ENCODE measurements around the gene THSD7B.

The THSD7B gene

DNA sequence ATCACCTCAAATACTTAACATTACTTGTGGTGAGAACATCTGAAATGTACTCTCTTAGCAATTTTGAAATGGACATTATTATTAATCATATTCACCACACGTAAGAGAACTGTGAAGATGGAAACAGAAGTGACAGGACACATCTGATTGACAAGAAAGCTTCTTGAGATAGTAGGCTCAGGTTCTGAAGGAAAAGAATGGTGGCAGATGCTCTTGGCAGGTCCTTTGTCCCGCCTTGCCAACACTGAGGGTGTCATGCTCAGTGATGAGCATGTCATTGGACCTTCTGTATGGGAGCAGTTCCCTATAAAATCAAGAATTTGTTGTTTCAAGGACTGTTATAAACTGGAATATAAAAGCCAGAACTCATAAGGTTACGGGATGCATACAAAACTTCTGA lies 428.1 kb downstream of the THSD7B start:
- DNase-seq (ENCODE audit: low spot score): no peak

GRCh38 chr2:137194111-137194510 lies 428.8 kb downstream of the THSD7B start:
- no peak for DNase-seq (ENCODE audit: low spot score)

DNA sequence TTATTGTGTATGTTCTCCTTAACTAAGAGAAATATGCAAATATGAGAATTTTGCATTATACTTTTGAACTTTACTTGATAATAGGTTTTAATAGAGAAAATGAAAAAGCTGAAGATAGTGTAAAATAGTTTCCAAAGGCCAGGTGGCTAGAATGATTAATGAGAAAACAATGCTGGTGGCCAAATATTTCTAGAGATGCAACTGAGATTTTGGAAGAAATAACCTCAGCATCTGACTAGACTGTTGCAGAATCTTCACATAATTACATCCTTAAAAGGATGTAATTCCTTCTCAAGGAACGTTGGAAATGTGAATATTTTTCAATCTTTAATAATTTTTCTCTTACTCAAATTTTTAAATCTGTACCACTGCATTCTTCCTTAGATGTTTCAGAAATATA lies 434.4 kb downstream of the THSD7B start:
- no peak for DNase-seq (ENCODE audit: low spot score)

- no peak for DNase-seq (ENCODE audit: low spot score)
Measured at GRCh38 chr2:137202318-137202717, 437.0 kb downstream of the THSD7B start.

DNA sequence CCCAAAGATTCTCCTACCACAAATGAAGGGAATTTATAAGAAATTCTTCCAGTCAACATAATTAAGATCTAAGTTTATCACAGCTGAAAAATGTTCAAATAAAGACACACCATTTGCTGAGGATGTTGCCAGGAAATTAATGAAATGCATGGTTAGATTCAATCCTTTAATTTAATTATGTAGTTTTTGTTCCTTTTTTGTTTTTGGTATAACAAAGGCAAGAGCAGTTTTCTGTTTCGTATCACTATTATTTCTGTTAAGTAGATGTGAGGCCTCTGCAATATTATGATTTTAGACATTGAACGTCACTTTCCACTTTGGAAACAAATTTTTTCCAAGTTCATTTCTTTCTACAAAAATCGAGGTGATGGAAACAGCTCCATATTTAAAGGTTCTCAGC lies 440.0 kb downstream of the THSD7B start:
- no peak for DNase-seq (ENCODE audit: low spot score)

GRCh38 chr2:137206069-137206468 lies 440.7 kb downstream of the THSD7B start:
- DNase-seq (ENCODE audit: low spot score): no peak

DNA sequence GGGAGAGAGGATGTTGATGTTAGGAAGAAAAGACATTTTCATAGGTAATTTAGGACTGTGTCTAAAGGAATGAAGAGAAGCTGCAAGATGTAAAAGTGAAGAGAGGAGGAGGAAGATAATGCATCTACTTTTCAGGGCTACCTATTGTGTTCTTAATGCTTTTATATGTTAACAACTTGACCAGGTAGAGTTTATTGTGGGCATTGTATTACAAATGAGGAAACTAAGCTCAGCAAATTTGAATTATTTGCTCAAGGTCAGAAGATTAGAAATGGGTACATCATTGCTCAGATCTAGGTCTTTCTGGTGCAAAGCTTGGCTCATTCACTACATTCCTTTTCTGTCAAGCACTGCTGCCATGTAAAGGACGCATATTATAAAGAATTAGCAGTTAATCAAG lies 441.7 kb downstream of the THSD7B start:
- no peak for DNase-seq (ENCODE audit: low spot score)

- DNase-seq (ENCODE audit: low spot score): no peak
Measured at GRCh38 chr2:137208431-137208891, 443.1 kb downstream of the THSD7B start.

DNA sequence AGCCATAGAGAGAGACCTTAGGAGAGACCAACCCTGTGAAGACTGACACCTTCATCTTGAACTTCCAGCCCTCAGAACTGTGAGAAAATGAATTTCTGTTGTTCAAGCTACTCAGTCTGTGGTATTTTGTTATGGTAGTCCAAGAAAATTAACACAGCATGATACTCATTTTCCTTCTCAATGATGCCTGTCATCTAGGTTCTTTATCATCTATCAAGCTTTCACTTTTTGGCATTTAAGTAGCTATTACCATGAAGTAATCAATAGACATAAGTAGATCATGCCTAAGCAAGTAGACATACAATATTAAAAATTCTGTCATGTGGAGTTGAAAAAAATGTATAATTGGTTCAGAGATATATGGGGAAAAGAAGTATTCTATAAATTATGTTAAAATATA lies 444.7 kb downstream of the THSD7B start:
- DNase-seq (ENCODE audit: low spot score): no peak

DNA sequence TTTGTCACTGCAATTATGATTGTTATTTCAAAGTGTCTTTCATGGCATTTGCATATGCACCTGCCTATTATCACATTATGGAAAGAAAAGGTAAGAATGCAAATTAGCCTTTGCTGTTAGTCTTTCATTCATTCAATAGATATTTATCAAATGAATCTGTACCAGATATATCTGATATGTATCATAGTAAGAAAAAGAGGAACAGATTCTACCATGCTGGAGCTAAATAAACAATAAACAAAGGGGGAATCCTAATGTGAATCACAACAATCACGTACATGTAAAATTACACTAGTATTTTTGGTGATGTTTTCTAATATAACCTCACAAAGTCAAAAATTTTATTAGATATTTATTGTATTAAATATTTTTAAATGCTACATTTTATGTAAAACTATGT lies 446.4 kb downstream of the THSD7B start:
- no peak for DNase-seq (ENCODE audit: low spot score)

GRCh38 chr2:137220438-137220993 lies 455.2 kb downstream of the THSD7B start:
- DNase-seq (ENCODE audit: low spot score): no peak

DNA sequence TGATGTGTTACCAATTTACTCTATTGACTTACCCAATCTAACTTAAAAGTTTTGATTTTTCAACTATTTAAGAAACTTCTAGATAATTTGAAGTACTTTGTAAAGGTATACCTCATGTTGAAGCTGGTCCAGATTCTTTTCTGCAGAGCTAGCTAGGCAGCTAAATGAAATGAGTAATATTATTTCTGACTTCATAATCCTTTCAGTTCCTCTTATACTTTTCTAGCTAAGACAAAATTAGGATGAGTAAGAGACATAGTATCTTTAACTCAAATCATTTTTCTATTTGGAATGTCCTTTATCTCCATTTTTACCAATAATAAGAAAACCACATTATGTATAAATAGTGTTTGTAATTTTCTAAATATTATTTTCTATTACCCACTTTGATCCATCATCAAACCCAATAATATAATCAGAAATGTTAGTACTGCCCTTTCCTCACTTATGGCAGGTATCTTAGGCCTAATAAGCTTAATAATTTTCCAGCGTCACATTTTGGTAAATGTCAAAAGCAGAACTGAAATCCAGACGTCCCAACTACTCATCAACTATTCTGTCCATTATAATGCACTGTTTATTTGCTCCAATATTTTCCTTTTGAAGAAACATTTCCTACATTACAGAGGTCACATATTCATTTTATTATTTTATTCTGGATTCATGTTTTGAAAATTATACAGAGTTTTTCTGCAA lies 456.6 kb downstream of the THSD7B start:
- DNase-seq (ENCODE audit: low spot score): no peak

DNA sequence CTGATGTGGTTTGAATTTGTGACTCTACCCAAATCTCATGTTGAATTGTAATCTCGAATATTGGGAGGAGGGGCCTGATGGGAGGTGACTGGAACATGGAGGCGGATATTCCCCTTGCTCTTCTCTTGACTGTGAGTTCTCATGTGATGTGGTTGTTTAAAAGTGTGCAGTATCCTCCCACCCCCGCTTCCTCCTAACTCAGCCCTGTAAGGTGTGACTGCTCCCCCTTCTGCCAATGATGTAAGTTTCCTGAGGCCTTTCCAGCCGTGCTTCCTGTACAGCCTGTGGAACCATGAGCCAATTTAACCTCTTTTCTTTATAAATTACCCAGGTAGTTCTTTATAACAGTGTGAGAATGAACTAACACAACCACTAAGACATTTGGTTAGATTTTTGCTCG lies 458.4 kb downstream of the THSD7B start:
- DNase-seq (ENCODE audit: low spot score): no peak

DNA sequence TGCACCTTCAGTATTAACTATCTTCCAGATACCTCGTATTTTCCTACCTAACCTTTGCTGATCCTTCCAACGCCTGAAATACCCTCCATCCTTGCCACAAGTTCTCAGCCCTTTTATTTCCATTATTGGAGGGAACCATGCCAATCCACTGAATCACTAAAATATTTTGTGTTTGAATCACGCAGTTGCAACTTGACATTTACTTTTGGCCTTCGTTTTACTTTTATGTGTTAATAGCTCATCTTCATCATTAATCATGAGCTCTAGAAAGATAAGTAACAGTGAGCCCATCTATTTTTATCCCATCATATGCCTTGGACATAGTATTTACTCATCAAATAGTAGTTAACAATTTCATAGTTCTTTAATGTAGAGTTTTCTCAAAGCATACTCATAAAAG lies 463.2 kb downstream of the THSD7B start:
- no peak for DNase-seq (ENCODE audit: low spot score)

- no peak for DNase-seq (ENCODE audit: low spot score)
Measured at GRCh38 chr2:137229834-137230233, 464.5 kb downstream of the THSD7B start.

GRCh38 chr2:137231628-137232027 lies 466.3 kb downstream of the THSD7B start:
- no peak for DNase-seq (ENCODE audit: low spot score)

GRCh38 chr2:137232076-137232475 lies 466.7 kb downstream of the THSD7B start:
- no peak for DNase-seq (ENCODE audit: low spot score)

- no peak for DNase-seq (ENCODE audit: low spot score)
Measured at GRCh38 chr2:137233091-137233490, 467.7 kb downstream of the THSD7B start.

- no peak for DNase-seq (ENCODE audit: low spot score)
Measured at GRCh38 chr2:137237055-137237454, 471.7 kb downstream of the THSD7B start.

- no peak for DNase-seq (ENCODE audit: low spot score)
Measured at GRCh38 chr2:137238065-137238464, 472.7 kb downstream of the THSD7B start.

DNA sequence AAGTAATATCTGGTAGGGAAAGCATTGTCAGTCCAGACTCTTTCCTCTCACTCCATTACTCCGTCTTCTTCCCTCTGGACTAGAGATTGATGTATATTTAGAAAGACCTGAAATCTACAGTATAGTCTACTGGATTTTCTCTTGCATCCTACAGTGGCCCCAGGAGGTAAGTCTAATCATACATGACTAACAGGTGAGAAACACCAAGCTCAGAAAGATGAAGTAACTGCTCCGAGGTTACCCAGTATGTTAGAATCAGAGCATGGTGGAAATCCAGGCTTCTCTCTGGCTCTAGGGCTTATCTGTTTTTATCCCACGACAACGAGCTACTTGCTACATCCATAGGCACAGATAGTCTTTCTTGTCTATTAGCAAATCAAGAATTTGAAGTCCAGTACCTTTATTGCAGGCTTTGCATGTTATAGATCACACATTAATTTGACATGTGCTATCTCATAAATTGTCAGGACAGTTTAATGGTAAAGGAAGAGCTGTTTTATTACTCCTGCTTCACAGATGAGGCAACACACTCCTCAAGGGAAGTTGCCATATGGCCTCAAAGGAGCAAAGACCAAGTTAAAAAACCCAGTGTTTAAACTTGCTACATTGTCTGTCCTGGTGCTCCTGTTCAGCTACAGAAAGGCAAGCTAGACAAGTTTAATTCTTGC lies 484.3 kb downstream of the THSD7B start:
- DNase-seq (ENCODE audit: low spot score): no peak

DNA sequence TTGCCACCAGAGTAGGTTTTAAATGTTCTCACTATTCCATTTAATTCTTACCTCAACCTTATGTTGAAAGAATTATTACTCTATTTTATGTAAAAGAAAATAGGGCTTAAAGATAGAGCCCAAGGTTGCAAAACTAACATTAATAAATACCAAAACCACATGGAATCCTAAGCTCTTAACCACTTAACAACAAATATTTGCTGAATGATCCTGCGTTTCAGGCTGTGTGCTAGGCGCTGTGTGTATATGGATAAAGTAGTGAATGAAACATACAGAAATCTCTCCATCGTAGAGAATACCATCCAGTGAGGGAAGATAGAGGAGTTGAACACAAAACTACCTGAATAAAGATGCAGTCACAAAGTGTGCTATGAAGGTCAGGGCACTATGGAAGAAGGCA lies 485.1 kb downstream of the THSD7B start:
- DNase-seq (ENCODE audit: low spot score): no peak

DNA sequence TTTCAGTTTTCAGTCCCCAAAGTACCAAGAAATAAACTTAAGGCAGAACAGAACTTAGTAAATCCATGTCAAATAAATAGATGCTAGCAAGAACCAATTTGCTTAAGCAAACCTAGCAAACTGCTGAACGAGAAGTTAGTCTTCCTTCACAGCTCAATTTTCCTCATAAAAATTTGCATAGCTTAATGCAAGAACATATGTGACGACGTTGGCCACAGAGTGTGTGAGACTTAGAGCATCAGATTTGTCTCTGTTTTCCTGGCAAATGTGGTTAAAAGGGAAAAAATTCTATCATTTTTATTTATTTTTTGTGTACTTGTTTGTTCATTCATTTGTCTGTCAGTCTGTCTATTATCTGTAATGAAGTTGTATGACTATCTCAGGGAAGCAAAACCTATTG lies 485.7 kb downstream of the THSD7B start:
- no peak for DNase-seq (ENCODE audit: low spot score)

DNA sequence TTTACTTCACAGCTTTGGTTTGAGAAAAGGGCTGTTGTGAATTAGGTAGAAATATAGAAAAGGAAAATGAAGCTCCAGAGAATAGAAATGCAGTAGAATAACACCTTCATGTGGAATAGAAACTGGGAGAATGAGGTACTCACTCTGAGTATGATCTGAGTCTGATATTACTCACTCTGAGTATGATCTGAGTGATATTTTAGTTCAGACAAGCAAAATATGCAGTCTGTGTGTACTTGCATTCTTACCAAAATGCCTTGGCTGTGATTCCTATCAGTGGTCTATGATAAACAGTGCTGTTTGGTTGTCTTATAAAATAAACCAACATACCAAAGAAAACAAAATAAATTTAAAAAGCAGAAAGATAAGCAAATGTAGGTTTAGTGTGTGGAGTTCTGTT lies 487.6 kb downstream of the THSD7B start:
- no peak for DNase-seq (ENCODE audit: low spot score)

Measured in hematopoietic multipotent progenitor cell treated with erythropoietin and hydrocortisone succinate and interleukin-3 and kit ligand, for 15 days (in vitro differentiated cells).